SJSA1 (cell line): Measurements from ENCODE around the gene CNPPD1. TPM values are rescaled to one million over a fixed set of nuclear protein-coding genes. Genes with fewer than 3 reads are reported as not detected.

Source experiments
- DNase-seq, 2 experiments: peaks; one replicate each; pipeline ENCODE4 v3.0.0-alpha.2; 2015 to 2020; ENCODE audit warnings: low spot score in 2 of 2, low read depth in 1 of 2
- H3K27ac ChIP-seq: fragments of 250-450 bp; sonication (Bioruptor Pico); 2 replicates; pipeline ENCODE4 v1.5.1; 2020; ENCODE audit warnings: mild to moderate bottlenecking, moderate library complexity
- H3K27me3 ChIP-seq: fragments of 250-450 bp; sonication (Bioruptor Pico); replicated peaks from 2 replicates; pipeline ENCODE4 v1.5.1; 2020; ENCODE audit warnings: mild to moderate bottlenecking, moderate library complexity
- H3K36me3 ChIP-seq: fragments of 250-450 bp; sonication (Bioruptor Pico); 2 replicates; pipeline ENCODE4 v1.5.1; 2020; ENCODE audit warnings: mild to moderate bottlenecking
- H3K4me1 ChIP-seq: fragments of 250-450 bp; sonication (Bioruptor Pico); replicated peaks from 2 replicates; pipeline ENCODE4 v1.6.1; 2021; ENCODE audit warnings: mild to moderate bottlenecking
- H3K4me3 ChIP-seq: fragments of 250-450 bp; sonication (Bioruptor Pico); 2 replicates; pipeline ENCODE4 v1.5.1; 2020; ENCODE audit warnings: mild to moderate bottlenecking
- H3K9me3 ChIP-seq: fragments of 250-450 bp; sonication (Bioruptor Pico); replicated peaks from 2 replicates; pipeline ENCODE4 v1.5.1; 2020; ENCODE audit warnings: mild to moderate bottlenecking
- total RNA-seq: library from RNA; depleted of rRNA; stranded (reverse); fragments of >200 nt; shearing (Covaris generic); gene quantifications from 2 replicates; pipeline ENCODE4 v1.2.3, GENCODE V29; 2014; rRNA removed

Gene CNPPD1
- total RNA-seq, 1 experiment from 2014 or later = 26.1 TPM

- no peaks in the 10 kb centered on the region; the same call in 1 of the 2 replicates for H3K4me1 ChIP-seq
- no peak overlapping the region for H3K27ac ChIP-seq
- no peak for DNase-seq
- no peaks in the 10 kb centered on the region for H3K27me3 ChIP-seq
- H3K9me3 ChIP-seq = no peaks in the 10 kb centered on the region
- H3K36me3 ChIP-seq = no peaks in the 10 kb centered on the region
- H3K4me3 ChIP-seq = no peak overlapping the region
Observed at GRCh38 chr2:219122202-219122980, 54.3 kb downstream of the CNPPD1 start.

Other genes starting within 250 kb of the CNPPD1 start
- not detected in 2 replicates for gene CDK5R2, start 217.3 kb downstream of the CNPPD1 start, total RNA-seq
- gene FEV, start 191.7 kb downstream of the CNPPD1 start, total RNA-seq = not detected in 2 replicates
- not detected in 2 replicates for gene CRYBA2, start 183.5 kb downstream of the CNPPD1 start, total RNA-seq
- gene CFAP65, start 135.4 kb downstream of the CNPPD1 start, total RNA-seq = not detected in 2 replicates
- 0.05 TPM in 1 of 2 replicates, not detected in the other for gene IHH, start 116.0 kb downstream of the CNPPD1 start, total RNA-seq
- 13.0 and 15.4 TPM in 2 replicates for gene NHEJ1, start 16.1 kb downstream of the CNPPD1 start, total RNA-seq
- gene SLC23A3, start 6.9 kb downstream of the CNPPD1 start, total RNA-seq = 0.13 TPM in 1 of 2 replicates, not detected in the other
- gene RETREG2, start 1.4 kb upstream of the CNPPD1 start, total RNA-seq = 37.6 and 45.8 TPM in 2 replicates
- gene ZFAND2B, start 29.9 kb upstream of the CNPPD1 start, total RNA-seq = 42.7 and 50.1 TPM in 2 replicates
- 19.1 and 22.2 TPM in 2 replicates for gene ABCB6, start 42.0 kb upstream of the CNPPD1 start, total RNA-seq
- gene ATG9A, start 52.7 kb upstream of the CNPPD1 start, total RNA-seq = 29.8 and 45.8 TPM in 2 replicates
- 13.9 and 15.2 TPM in 2 replicates for gene ANKZF1, start 52.9 kb upstream of the CNPPD1 start, total RNA-seq
- 0.53 and 3.6 TPM in 2 replicates for gene GLB1L, start 68.5 kb upstream of the CNPPD1 start, total RNA-seq
- 13.2 and 18.6 TPM in 2 replicates for gene STK16, start 68.6 kb upstream of the CNPPD1 start, total RNA-seq
- gene TUBA4B, start 76.3 kb upstream of the CNPPD1 start, total RNA-seq = not detected in 2 replicates
- 0.45 TPM in 1 of 2 replicates, not detected in the other for gene TUBA4A, start 77.0 kb upstream of the CNPPD1 start, total RNA-seq
- gene DNAJB2, start 102.4 kb upstream of the CNPPD1 start, total RNA-seq = 35.5 and 57.8 TPM in 2 replicates
- 4.2 and 4.9 TPM in 2 replicates for gene PTPRN, start 132.5 kb upstream of the CNPPD1 start, total RNA-seq
- not detected in 2 replicates for gene RESP18, start 155.8 kb upstream of the CNPPD1 start, total RNA-seq
- 25.5 and 56.1 TPM in 2 replicates for gene DNPEP, start 211.0 kb upstream of the CNPPD1 start, total RNA-seq
- 0.13 TPM in 1 of 2 replicates, not detected in the other for gene DES, start 241.5 kb upstream of the CNPPD1 start, total RNA-seq